NCI-H2196 treated with DMSO at 0.1 percent for 48 hours (cell line): ENCODE results near the gene GPR139.
A peak's percentile ranks its signal among the peaks of the same experiment; 100 is the strongest.

Source experiments
- DNase-seq: peaks from one replicate; lab custom pipeline; 2025; ENCODE audit not compliant: unreplicated experiment; lab: John Stamatoyannopoulos, UW

GPR139 gene

GRCh38 chr16:20073203-20074098 is at the start of gene GPR139:
GPR139 (minus strand) TSS chr16:20073890; CDS start chr16:20073616, 274 bp downstream.
- no peak for DNase-seq

DNA sequence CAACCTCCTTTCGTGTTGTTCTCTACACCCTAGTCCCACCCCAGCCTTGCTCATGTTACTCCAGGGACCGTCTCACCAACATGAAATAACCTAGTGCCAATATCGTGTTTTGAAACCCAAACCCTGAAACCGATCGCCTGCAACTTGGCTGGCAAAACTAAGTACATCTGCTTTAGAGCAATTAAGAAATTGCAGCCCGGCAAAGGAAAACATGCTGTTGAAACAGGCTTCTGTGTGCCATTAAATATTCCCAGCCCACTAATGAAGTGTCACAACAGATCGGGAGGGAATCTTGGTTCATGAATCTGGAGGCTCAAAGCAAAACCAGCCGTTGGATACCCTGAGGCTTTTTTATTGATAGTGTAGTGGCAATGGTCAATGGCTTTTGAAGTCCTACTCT is 48.3 kb upstream of the GPR139 start:
- DNase-seq, result no peak

DNA sequence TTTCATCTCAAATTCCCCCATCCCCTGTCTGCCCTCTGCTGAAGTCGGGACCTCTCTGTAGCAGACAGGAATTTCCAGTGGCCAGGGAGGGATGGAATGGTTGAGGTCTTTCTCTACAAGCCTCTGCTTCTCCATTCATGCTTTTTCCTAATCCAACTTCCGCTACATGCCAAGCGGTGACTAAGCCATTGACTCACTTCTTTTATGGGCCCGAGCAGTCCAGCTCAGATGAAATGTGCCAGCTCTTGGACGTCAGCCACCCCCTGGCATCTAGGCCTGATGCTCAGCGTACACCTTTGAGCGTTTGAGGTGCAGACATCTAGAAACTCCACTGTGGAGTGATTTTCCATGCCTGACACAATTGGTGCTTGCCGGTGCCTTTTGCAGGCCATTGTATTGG is 40.7 kb upstream of the GPR139 start:
- peak; percentile 71 for DNase-seq

DNA sequence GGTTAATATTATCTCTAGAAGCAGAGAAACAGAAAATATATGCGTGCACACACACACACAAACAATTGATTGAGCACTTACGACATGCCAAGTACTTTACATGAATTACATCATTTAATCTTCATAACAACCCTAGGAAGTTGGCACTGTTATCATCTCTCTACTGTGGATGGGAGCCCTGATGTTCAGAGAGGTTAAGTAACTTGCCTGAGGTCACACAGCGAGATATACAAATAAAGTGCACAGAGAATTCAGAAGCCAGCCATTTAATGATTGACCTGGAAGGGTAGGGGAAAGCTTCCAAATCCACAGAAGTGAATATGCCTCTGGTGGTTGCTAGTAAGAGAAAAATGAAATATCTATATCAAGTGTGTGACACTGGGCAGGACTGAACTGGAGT is 37.5 kb upstream of the GPR139 start:
- DNase-seq, result no peak

DNA sequence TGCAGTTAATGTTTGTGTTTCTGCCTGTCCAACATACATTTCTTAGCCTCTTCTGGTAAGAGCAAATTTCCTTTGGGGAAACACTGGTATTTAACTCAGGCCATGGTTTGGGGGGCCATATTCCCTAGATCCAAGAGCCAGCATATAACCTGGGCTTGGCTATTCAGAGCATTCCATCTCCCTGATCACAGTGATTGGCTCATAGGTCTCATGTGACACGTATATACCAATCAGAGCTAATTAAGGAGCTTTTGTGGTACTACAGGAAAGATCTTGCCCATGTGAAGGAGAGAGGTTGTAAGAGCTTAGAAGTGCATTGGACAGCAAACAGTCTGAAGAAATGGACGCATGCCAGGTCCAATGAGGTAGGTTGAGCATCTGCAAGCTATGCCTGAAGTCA is 33.4 kb upstream of the GPR139 start:
- DNase-seq, result no peak

- DNase-seq, result no peak
Observed at GRCh38 chr16:20104563-20105183, 31.0 kb upstream of the GPR139 start.

DNA sequence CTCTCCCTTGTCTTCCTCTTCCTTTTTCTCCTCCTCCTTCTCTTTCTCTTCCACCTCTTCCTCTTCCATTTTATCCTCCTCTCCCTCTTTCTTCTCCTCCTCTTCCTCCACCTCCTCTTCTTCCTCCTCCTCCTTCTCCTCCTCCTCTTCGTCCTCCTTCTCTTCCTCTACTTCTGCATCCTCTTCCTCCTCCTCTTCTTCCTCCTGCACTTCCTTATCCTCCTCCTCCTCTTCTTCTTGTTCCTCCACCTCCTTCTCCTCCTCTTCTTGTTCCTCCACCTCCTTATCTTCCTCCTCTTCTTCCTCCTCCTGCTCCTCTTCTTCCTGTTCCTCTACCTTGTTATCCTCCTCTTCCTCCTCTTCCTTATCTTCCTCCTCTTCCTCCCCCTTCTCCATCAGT is 28.8 kb upstream of the GPR139 start:
- DNase-seq, result no peak

GRCh38 chr16:20102021-20102420 is 28.3 kb upstream of the GPR139 start:
- DNase-seq, result no peak

- DNase-seq, result no peak
Observed at GRCh38 chr16:20099375-20099774, 25.7 kb upstream of the GPR139 start.

- DNase-seq, result no peak
Observed at GRCh38 chr16:20094157-20094556, 20.5 kb upstream of the GPR139 start.

- no peak for DNase-seq
Observed at GRCh38 chr16:20089246-20089965, 15.7 kb upstream of the GPR139 start.

DNA sequence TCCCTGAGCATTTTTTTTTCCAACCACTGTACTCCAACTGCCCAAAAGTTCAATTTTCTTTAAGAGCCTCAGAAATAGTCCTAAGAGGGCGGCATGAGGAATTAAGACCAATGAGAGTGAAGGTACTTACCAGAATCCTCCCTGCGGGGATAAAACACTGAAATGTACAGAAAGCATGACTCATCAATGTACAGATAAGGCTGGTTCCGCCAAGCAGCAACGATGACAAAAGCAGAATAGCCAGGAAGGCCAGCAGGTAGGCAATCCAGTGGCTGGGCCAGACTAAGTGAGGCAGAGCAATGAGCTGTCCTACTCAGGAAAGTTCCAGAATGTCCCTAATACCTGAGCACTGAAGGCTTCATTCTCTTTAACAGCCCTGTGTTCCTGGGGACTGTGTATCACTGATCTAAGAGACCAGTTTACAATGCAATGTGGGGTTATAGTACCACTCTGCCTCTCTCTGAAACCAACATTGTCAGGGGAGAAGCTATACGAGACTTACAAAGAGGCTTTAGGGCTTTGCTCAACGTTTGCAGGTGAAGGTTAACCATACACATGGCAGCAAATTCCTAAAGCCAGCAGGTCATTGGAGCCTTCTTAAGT is 11.0 kb upstream of the GPR139 start:
- DNase-seq, result no peak

DNA sequence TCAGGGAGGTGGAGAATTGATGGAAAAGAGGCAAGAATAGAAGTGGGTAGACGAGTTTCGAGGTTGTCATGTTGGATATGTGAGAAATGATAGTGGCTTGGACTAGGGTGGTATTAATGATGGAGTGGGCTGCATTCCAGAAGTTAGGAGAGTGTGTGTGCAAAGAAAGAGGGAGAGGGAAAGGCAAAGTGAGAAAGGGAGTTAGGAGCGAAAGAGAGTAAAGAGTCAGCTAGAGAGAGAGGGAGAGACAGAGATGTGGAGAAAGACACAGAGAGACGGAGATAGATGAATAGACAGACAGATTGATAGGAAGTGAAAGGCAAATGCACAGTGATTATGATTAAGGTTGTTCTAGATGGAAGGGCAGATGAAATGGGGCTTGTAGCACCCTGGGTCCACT is 5.4 kb upstream of the GPR139 start:
- no peak for DNase-seq

- DNase-seq, result no peak
Observed at GRCh38 chr16:20075243-20075642, 1.6 kb upstream of the GPR139 start.

GRCh38 chr16:20074099-20074991 is 655 bp upstream of the GPR139 start:
- no peak for DNase-seq

DNA sequence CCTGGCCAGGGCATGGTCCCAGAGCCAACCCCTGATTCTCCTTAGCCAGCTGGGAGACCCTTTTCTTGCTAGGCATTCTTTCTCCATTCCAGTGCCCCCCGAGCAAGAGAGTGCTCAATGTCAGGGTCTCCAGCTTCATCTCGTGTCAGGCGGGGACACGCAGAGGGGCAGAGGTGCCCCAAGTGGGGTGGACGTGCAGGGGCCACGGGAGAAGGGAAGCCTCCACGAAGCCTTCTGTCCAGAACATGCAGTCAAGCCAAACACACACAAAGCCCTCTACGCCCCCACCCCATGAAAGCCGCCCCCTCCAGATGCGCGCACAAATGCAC is 852 bp downstream of the GPR139 start:
- DNase-seq, result no peak

GRCh38 chr16:20072146-20072873 is 1.4 kb downstream of the GPR139 start:
- DNase-seq, result no peak

DNA sequence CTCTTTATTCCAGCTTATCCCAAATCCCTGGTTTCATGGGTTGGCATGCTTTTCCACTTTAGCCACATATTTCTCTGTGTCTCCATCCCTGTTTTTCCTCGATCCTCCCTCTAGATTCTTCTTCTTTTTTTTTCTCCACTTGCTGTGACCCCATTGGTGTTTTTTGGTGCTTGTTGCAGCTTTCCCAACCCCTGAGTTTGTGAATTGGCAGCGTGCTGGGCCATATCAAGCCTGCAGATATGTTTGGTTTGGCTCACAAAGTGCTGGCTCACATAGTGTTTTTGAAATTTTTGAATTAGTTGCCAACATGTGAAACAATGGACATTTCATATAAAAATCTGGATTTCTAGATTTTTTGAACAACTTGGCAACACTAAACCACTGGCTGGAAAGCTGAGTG is 8.8 kb downstream of the GPR139 start:
- DNase-seq, result no peak

DNA sequence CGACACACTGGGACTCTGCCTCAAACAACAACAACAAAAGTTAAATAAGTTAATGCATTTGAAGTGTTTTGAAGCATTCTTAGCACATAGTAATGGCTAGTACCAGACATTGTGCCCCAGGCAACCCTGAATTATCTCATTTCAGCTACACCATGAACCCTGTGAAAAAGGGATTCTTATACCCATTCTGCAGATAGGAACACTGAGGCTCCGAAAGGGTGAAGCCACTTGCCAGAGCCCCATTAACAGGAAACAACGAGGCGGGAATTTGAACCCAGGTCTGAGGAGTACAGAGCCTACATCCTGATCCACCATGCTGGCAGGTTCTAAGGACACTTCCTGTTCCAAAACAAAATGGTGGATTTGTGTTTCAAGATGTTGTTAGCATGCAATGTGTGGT is 9.2 kb downstream of the GPR139 start:
- DNase-seq, result no peak

DNA sequence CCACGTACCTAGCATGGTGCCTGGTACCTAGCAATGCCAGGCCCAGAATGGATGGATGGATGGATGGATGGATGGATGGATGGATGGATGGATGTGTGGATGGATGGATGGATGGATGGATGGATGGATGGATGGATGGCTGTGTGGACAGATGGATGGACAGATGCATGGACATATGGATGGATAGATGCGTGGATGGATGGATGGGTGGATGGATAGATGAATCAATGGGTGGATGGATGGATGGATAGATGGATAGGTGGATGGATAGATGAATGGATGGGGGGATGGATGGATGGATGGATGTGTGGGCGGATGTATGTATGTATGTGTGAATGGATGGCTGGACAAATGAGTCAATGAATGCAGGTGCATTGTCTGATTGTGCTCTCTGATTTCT is 12.6 kb downstream of the GPR139 start:
- no peak for DNase-seq
